K562 (cell line): Measurements from ENCODE around the gene TSR3. TPM values are rescaled to one million over a fixed set of nuclear protein-coding genes. Genes with fewer than 3 reads are reported as not detected.
A peak's percentile ranks its signal among the peaks of the same experiment; 100 is the strongest.

Experiments used
- CTBP1 ChIP-seq: fragments of 450-650 bp; IDR thresholded peaks from 2 replicates; pipeline ENCODE4 v1.6.1; 2016; ENCODE audit warnings: borderline replicate concordance
- CTCFL ChIP-seq: IDR thresholded peaks from 2 replicates; pipeline ENCODE4 v1.6.1; 2011; ENCODE audit warnings: borderline replicate concordance, low read depth, mild to moderate bottlenecking, moderate library complexity, low read length; ENCODE audit not compliant: insufficient read depth, poor library complexity, severe bottlenecking
- E2F6 ChIP-seq, 2 experiments: IDR thresholded peaks; 2 replicates each; pipeline ENCODE4 v1.6.1; 2011; ENCODE audit warnings: borderline replicate concordance in 1 of 2, control low read depth in 1 of 2, low read depth in 1 of 2, low read length in 1 of 2, mild to moderate bottlenecking in 1 of 2, mixed read lengths in 1 of 2, moderate library complexity in 1 of 2; ENCODE audit not compliant: insufficient read depth in 1 of 2, insufficient read length in 1 of 2, poor library complexity in 1 of 2, severe bottlenecking in 1 of 2; ENCODE audit errors: extremely low read depth in 1 of 2
- ERF ChIP-seq: fragments of 450-650 bp; formaldehyde crosslinking; IDR thresholded peaks from 2 replicates; pipeline ENCODE4 v1.4.0; 2020; ENCODE audit warnings: mild to moderate bottlenecking, mixed read lengths
- FOS ChIP-seq: IDR thresholded peaks from 3 replicates; pipeline ENCODE4 v1.6.1; 2011; ENCODE audit not compliant: insufficient read length; ENCODE audit errors: extremely low read depth
- GABPB1 ChIP-seq: sonication (generic); formaldehyde crosslinking; IDR thresholded peaks from 2 replicates; pipeline ENCODE4 v1.8.0; 2022; ENCODE audit warnings: mild to moderate bottlenecking, missing genetic modification reagents
- MTA2 ChIP-seq: fragments of 450-650 bp; IDR thresholded peaks from 2 replicates; pipeline ENCODE4 v1.6.1; 2016; ENCODE audit warnings: low read depth
- NELFE ChIP-seq: IDR thresholded peaks from 2 replicates; pipeline ENCODE4 v1.6.1; 2011; ENCODE audit warnings: mild to moderate bottlenecking; ENCODE audit not compliant: insufficient read depth, insufficient read length
- NFRKB ChIP-seq: fragments of 450-650 bp; IDR thresholded peaks from 2 replicates; pipeline ENCODE4 v1.6.1; 2016; ENCODE audit warnings: low read depth
- NFXL1 ChIP-seq: fragments of 450-650 bp; formaldehyde crosslinking; IDR thresholded peaks from 2 replicates; pipeline ENCODE4 v1.4.0; 2021; ENCODE audit warnings: mild to moderate bottlenecking
- POLR2AphosphoS5 ChIP-seq: IDR thresholded peaks from 2 replicates; pipeline ENCODE4 v1.6.1; 2011; ENCODE audit warnings: mild to moderate bottlenecking, low read depth, low read length, moderate library complexity; ENCODE audit not compliant: control insufficient read depth, insufficient read depth
- SMARCA4 ChIP-seq: fragments of 450-650 bp; IDR thresholded peaks from 2 replicates; pipeline ENCODE4 v1.6.1; 2016
- ZFX ChIP-seq: sonication (generic); formaldehyde crosslinking; IDR thresholded peaks from 2 replicates; pipeline ENCODE4 v1.8.0; 2022; ENCODE audit warnings: mild to moderate bottlenecking, missing genetic modification reagents, moderate library complexity
- ZKSCAN1 ChIP-seq: fragments of 150-350 bp; IDR thresholded peaks from 2 replicates; pipeline ENCODE4 v1.6.1; 2016; ENCODE audit warnings: low read depth, low read length
- ZNF146 ChIP-seq: IDR thresholded peaks from one replicate; pipeline ENCODE4 v1.6.1; 2018; ENCODE audit warnings: missing compliant biosample characterization; ENCODE audit not compliant: unreplicated experiment
- ZNF224 ChIP-seq: sonication (generic); formaldehyde crosslinking; IDR thresholded peaks from 2 replicates; pipeline ENCODE4 v1.8.0; 2022; ENCODE audit warnings: mild to moderate bottlenecking, missing genetic modification reagents
- ZNF76 ChIP-seq: fragments of 250-450 bp; sonication (Bioruptor Pico); IDR thresholded peaks from 2 replicates; pipeline ENCODE4 v1.4.0; 2020; ENCODE audit warnings: mild to moderate bottlenecking, moderate library complexity, borderline replicate concordance
- polyA plus RNA-seq, 8 experiments: library from polyadenylated mRNA; depleted of rRNA in 4 of 8; stranded (reverse) in 5 of 8; unstranded in 3 of 8; fragments of >200 nt; fragmentation: Nextera tagmentation in 2 of 8; fragmentation: Illumina TruSeq in 1 of 8; extraction: Ambion mirVana in 2 of 8; extraction: Trizol in 1 of 8; gene quantifications; 2 replicates each; pipeline versions ENCODE4 v1.2.1 to v1.2.3, GENCODE V29; 2011 to 2014; ENCODE audit warnings: inconsistent platforms in 1 of 8, missing spikeins in 1 of 8
- total RNA-seq, 7 experiments: library from RNA; depleted of rRNA in 6 of 7; stranded (reverse); fragments of >200 nt in 6 of 7; fragmentation: Illumina TruSeq in 2 of 7; extraction: Trizol in 2 of 7; gene quantifications; 2 replicates each; pipeline versions ENCODE4 v1.2.1 to v1.2.3, GENCODE V29; 2011 to 2021; ENCODE audit warnings: low replicate concordance in 1 of 7

Gene TSR3
- total and polyA plus RNA-seq, 9 of the 15 experiments (the other 6 are each of a cell fraction or from before 2014, with no cell fraction given): 1.5 to 74.8 (median 16.5) TPM

GRCh38 chr16:1379304-1380076 is 27.8 kb upstream of the TSR3 start (continued):
- TF ChIP-seq POLR2AphosphoS5 (peak; percentile 59; the same call in 1 of the 2 replicates), ZNF76 (CRISPR knock-in tag) (no peak), FOS (no peak), ZFX (CRISPR knock-in tag) (peak; percentile 90), NELFE (no peak), ZNF146 (CRISPR knock-in tag) (no peak), CTCFL (peak; percentile 13), ERF (CRISPR knock-in tag) (0 out of 2 replicates have a peak, but pooled peaks have one; percentile 66), NFRKB (peak; percentile 85), CTBP1 (peak; percentile 49; the same call in 1 of the 2 replicates), ZKSCAN1 (no peak), ZNF224 (CRISPR knock-in tag) (0 out of 2 replicates have a peak, but pooled peaks have one; percentile 57), NFXL1 (CRISPR knock-in tag) (no peak), E2F6 (IDR thresholded peaks at IDR 0.05; ENCODE audit: borderline replicate concordance in 1 of 2, extremely low read depth in 1 of 2, insufficient read depth in 1 of 2, insufficient read length in 1 of 2, low read depth in 1 of 2, low read length in 1 of 2, poor library complexity in 1 of 2, severe bottlenecking in 1 of 2) (peak; percentile 51 to 91), MTA2 (no peak), GABPB1 (CRISPR knock-in tag) (peak; percentile 65), SMARCA4 (0 out of 2 replicates have a peak, but pooled peaks have one; percentile 2)
